ENCODE data around the gene GATA5.

DNA sequence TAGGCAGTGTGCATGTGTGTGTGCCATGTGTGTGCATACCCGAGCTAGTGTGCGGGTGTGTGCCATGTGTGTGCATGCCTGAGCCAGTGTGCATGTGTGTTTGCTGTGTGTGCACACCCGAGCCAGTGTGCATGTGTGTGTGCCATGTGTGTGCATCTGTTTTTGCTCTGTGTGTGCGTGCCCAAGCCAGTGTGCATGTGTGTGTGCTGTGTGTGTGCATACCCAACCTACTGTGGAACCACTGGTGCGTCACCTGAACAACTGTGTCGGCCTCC is 54.1 kb downstream of the GATA5 start:
- TF ChIP-seq EZH2 (IDR thresholded peaks at IDR 0.05), result no peak
- TF ChIP-seq POLR2AphosphoS5 (IDR thresholded peaks at IDR 0.05; ENCODE audit: borderline replicate concordance, low read depth, low read length), result no peak
